NCI-H82 treated with DMSO at 0.1 percent for 48 hours (cell line): ENCODE data around the gene LMX1B.
"Not testable (repeated sequence)": the region's sequence is repeated elsewhere in the genome, so short reads cannot be mapped to it uniquely, and the experiment has no call there.

Source experiments
- DNase-seq: peaks from one replicate; lab custom pipeline; 2025; ENCODE audit not compliant: unreplicated experiment; lab: John Stamatoyannopoulos, UW

The LMX1B gene

DNA sequence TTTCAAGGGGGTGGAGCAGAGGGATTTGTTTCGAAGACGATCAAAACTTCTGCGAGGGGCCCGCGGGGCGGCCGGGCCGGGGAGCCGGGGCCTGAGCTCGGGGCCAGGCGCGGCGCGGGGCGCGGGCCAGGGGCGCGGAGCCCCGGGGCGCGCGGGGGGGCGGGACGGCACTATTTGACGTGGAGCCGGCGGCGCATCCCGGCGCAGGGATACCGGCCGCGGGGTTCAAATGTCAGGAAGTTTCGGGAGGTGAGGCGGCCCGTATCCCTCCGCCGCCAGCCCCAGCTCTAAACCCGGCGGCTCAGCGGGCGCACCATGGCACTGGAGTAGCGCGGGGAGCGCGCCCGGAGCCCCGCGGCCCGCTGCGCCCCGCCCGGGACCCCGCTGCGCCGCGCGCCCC is at the start of gene LMX1B:
LMX1B (plus strand) TSS at position 278 of the 400 bp plus-strand sequence. CDS start 522 bp downstream, outside the sequence.
- no peak for DNase-seq

DNA sequence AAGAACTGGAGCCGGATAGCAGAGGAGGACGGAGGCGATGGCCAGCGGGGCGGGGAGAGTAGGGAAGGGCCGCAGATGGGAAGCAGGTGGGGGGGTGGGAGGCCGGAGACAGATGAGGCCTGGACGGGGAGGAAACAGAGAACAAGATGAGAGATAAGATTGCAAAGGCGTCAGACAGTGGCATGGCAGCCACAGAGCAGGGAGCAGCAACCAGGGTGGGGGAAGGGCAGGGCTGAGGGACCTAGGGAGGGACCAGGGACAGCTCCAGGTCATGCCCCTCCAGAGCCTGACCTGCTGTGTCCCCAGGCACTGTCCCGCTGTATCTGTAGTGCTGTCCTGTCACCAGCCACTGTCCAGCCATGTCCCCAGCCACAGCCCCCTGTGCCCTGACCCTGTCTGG is 49.6 kb upstream of the LMX1B start:
- DNase-seq = no peak

DNA sequence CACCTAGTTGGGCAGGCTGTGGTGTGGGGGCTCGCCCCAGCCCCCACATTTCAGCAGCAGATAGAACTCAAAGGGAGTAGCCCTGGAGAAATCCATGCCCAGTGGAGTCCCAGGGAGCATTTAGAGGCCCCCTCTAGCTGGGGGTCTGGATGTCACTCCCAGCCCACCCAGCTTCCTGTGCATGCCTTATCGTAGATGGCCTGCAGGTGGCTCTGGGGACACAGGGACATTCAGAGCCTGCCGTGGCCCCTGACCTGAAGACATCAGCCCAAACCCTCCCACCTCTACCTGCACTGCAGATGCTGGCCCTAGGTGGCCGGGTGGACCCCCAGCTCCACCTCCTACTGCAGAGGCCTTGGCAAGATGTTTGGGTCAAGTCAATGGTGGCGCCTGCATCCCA is 49.0 kb upstream of the LMX1B start:
- DNase-seq = no peak

DNA sequence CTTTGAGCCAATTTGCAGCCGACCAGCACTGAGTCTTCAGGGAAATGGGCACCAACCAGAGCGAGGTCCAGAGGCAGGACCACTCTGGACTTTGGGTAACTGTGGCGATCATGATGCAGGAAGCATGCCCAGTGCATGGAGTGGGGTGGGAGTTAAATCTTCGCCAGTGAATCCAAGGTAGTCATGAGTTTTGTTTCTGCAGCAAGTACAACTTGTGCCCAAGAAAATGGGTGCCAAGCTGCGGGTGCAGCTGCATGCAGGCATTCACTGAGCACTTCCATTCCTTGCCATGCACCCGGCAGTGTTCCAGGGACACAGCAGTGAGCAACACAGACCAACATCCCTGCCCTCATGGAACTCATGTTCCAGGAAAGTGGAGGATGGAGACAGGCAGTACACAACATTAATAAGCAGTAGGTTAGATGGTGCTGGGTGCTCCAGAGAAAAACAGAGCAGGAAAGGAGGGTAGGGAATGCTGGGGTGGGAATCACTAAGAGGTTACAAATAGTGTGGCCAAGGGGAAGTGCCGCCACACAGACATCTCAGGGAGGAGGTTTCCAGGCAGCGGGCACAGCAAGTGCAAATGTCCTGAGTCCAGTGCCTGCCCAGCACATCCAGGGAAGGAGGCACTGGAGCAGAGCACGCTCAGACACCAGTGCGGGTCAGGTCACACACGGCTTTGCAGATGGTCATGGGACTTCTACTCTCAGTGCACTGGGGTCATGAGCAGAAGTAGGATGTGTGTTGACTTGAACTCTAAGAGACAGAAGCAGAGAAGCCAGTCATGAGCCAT is 48.2 kb upstream of the LMX1B start:
- DNase-seq = no peak

DNA sequence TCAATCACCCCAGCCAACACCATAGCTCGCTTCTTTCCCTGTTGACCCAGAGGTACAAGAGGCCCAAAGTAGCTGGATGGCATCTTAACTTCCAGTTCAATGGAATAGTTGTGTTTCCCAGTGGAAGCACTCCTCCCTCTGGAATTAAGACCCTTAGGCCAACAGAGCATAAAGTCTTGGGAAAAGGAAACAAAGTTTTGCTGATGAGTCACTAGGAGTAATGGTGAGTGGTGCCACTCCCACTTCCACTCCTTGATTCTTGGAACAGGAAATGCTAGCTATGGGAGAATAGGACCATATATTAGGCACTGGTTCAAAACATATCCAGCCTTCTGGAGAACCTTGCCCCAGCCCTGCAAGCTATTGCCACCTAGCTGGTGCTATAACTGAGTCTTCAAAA is 44.7 kb upstream of the LMX1B start:
- no peak for DNase-seq

DNA sequence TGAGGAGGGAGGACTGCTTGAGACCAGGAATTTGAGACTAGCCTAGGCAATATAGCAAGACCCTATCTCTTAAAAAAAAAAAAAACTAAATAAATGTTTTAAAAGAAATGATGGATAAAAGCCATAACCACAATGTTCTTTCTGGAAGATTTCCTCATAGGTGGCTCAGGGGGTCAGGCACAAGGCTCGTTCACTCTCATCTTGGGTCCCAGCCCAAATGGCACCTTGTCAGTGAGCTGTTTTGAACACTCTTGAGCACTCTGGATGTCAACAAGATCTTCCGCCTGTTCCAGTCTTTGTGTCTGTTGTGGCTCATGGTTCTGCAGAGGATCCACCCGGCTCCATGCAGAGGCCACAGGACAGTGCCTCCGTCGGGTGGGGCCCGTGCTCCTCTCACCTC is 35.7 kb upstream of the LMX1B start:
- DNase-seq = no peak

DNA sequence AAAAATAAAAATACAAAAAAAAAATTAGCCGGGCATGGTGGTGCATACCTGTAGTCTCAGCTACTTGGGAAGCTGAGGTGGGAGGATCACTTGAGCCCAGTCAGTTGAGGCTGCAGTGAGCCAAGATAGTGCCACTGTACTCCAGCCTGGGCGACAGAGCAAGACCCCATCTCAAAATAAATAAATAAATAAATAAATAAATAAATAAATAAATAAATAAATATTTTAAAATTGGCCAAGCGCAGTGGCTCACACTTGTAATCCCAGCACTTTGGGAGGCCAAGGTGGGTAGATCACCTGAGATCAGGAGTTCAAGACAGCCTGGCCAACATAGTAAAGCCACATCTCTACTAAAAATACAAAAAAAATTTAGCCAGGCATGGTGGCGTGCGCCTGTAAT is 33.4 kb upstream of the LMX1B start:
- DNase-seq = not testable (repeated sequence)

DNA sequence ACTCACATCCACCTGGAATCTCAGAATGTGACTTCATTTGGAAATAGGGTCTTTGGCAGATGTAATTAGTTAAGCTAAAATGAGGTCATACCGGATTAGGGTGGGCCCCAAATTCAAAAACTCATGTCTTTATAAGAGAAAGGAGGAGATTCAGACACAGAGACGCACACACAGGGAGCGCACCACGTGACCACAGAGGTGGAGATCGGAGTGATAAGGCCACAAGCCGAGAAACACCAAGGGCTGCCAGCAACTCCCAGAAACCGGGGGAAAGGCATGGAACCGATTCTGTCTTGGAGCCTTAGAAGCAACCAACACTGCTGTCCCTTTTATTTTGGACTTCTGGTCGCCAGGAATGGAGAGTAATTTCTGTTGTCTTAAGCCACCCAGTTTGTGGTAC is 31.8 kb upstream of the LMX1B start:
- DNase-seq = no peak

DNA sequence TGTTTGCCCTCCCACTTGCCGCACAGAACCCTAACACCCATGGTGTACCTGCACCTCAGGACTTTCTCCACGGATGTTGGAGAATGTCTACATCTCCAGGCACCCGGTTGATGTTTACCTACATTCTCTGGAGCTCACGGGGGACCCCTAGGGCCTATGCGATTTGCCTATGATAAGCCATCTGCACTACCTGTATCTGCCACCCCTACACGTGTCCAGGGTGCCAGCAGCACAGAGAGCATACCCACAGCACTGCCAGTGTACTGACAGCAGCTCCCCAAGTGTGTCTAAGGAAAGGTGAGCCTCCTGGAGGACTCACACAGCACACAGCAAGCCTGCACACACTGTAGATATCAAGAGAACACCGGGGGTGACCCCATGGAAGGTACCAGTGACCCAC is 31.3 kb upstream of the LMX1B start:
- no peak for DNase-seq

DNA sequence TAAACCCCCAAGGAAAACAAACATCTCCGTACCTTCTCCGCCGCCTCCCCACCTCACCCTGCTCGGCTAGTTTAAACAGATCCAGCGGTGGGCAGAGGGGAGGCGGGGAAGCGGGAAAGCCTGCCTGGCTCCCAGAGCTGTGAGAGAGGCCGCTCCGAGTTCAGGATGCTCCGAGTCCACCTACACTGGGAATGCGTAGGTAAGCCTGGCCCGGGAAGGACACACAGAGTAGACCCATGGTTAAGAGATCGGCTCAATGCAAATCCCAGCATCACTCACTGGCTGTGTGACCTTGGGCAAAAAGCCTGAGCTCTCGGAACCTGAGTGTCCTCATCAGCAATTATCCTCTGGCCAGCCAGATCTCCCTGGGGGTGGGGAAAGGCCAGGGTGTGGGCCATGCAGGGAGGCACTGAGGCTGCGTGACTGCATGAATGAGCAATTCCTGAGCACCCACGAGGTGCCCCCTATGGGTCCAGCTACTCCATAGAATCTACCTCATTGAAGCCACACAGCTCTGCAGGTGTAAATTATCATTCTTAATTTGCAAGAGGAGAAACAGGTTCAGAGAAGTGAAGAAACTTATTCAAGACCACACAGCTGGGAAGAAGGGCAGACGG is 30.5 kb upstream of the LMX1B start:
- no peak for DNase-seq

DNA sequence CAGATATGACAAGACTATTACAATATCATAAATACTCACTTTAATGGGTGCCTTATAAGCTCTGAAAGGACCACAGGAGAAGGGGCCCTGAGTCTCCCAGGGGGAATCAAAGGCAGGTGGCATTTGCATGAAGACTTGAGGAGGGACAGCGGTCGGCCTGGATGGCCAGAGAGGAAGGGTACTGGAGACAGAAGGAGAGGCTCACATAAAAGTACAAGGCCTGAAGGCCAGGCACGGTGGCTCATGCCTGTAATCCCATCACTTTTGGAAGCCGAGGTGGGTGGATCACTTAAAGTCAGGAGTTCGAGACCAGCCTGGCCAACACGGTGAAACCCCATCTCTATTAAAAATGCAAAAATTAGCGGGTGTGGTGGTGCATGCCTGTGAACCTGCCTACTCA is 29.1 kb upstream of the LMX1B start:
- DNase-seq = no peak

DNA sequence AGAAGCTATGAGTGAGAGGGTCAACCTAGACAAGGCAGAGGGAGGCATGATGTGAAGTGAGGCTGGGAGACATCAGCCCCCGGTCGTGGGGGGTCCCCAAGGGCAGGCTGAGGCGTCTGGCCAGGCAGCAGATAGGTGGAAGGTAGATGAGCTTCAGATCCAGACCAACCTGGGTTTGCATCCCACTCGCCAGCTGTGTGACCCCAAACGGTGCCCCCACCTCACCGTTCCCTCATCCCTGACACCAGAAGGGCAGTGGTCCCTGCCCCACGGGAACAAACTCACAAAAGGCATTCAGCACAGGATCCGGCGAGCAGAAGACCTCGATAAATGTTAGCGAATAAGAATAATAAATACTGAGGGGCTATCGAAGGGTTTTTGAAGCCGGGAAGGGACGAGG is 27.5 kb upstream of the LMX1B start:
- DNase-seq = no peak

DNA sequence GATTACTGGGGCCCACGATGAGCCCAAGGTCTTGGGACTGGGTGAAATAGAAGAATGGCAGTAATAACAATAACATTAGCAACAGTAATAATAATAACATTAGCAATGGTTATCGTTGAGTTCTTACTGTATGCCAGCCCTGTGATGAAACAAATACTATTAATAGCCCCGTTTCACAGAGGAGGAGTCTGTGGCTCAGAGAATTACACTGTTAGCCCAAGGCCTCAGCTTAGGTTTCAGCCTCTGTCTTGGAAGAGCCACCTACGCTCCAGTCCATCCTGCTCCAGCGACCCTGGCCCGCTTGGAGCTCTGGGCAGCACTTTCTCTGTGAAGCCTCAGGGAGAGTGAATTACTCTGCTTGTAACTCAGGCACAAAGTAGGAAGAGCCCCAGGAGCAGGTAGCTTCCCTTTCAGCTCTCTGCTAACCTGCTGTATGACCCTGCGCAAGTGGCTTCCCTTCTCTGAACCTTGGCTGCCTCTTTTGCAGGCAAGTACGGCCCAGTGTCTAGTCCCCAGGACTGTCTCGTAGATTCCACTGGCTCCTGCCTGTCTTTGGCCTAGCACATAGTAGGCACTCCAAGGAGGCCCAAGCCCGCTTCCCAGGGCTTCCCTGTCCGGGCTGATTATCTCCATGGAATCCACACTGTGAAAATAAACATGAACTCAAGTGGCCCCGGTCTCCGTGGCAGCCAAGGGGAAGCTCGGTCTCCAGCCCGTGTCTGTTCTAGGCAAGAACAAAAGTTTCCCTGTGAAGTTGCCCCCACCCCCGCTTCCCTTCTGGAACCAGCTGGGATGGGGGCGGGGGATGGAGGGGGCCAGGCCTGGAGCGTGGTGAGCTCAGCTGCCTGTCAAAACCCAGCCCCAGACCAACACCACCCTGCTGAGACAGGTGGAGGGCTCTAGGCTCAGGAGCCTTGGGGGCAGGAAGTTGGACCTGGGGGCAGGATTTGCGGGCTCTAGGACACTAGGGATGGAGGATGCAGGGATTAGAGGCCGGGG is 26.2 kb upstream of the LMX1B start:
- DNase-seq = no peak

DNA sequence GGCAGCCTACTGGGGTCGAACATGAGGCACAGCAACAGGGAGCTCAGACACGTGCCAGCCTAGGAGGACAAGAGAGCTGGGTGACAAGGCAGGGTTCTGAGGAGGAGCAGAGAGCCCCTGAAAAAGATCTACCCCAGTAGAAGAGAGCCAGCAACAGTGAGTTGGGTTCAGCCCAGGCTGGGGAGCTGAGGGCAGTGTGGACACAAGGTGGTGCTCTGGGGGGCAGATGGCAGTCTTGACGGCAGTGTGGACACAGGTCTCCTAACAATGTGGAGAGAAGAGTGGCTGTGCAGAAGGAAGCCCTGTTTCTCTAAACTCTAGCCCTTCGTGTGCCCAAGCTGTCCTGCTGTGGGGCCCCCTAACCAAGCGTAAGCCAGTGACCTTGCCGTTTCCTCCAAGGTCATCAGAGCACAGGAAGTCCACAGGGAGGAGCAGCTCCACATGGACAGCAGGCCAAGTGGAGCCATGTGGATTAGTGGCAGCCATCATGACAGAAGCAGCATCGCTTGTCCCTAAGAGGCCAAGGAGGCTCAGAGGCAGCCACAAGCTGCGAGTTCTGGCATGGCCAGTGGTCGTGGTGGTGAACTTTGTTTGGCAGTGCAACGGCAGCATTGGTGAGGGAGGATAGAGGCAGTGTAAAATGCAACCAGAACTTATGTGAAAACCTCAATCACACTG is 25.1 kb upstream of the LMX1B start:
- DNase-seq = no peak

DNA sequence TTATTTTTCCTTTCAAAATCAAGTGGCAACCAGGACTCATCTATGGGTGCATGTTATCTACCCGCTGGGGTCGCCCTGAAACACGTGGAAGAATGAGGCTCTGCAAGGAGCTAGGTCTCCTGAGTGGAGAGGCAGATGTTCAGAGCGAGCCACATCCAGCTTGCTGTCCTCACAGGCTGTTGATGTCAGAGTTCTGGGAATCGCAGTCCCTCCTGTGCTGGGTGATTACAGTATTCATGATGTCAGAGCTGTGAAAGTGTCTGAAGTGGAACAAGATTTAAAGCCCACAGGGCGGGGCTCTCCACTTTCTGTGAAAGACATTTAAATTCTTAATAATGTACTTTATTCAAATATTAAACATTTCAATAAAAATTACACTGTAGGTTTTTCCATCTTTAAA is 24.4 kb upstream of the LMX1B start:
- DNase-seq = no peak

DNA sequence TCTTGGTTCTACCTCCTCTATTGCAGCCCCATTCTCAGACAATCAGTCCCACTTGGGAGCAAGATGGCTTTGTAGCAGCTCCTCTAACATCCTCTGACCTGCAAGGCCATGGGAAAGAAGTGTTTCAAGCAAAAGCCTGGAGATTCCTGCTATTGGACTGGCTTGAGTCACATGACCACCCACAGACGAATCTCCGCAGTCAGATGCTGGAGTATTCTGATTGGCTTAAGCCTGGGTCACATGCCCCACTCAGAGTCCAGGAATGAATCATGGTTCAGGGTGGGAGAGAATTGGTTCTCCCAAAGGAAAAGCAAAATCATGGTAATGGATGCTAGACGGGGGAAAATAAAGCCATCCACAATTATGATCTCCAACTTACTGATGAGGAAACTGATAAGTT is 22.6 kb upstream of the LMX1B start:
- DNase-seq = no peak

DNA sequence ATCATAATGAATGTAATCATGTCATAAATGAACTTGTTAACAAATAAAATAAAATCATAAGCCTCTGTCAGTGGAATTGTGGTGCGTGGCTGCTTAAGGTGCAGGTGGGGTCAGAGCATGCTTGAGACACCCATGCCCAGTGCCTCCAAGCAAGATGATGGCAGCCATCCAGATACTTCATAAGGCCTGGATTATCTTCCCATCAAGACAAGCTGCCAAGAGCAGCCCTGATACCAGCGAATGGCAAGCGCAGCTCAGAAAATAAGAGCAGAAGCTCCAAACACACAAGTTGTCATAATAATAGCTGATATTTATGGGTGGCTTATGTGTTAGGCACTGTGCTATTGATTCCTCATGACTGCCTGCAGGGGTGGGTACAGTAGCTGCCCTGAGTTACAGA is 21.8 kb upstream of the LMX1B start:
- DNase-seq = no peak

DNA sequence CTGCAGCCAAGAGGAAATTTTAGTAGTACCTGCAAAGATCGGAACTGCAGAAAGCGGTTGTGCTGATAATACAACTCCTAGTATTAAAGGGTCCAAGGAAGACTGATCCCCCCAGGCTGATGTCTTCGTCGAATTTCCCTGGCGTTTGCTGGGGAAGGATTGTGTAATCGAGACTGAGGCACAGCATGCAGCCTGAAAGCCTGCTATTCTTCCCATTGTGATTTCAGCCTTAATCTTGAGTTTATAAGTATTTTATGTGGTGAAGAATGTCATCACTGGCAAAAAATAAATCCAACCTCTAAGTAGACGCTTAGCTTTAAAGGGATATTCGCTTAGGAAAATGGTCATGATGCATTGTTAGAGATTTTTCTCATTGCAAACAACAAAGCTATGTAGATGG is 21.3 kb upstream of the LMX1B start:
- no peak for DNase-seq

DNA sequence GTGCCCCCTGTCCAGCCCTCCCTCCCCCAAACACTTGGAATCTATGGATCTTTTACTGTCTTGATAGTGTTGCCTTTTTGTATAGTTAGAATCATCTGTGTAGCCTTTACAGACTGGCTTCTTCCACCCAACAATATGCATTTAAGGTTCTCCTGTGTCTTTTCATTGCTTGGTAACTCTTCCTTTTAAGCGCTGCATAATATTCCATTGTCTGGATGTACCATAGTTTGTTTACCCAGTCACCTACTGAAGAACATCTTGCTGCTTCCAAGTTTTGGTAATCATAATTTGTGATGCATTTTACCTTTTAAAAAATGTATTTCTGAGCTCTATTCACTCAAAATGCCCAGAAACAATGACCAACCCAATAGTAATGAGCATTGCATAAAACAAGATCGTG is 17.7 kb upstream of the LMX1B start:
- DNase-seq = no peak

DNA sequence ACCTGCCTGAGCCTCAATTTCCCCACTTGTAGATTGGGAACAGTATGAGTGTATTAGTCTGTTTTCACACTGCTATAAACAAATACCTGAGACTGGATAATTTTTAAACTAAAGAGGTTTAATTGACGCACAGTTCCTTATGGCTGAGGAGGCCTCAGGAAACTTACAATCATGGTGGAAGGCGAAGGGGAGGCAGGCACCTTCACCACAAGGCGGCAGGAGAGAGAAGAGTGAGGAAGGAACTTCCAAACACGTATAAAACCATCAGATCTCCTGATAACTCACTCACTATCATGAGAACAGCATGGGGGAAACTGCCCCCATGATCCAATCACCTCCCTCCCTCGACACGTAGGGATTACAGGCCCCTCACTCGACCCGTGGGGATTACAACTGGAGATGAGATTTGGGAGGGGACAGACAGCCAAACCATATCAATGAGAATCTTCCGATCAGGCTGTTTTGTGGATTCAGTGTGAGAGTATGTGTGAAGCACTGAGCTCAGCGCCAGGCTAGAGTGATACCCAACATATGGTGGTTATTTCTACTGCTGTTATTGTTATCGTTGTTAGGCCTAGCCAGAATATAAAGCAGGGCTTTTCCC is 14.6 kb upstream of the LMX1B start:
- no peak for DNase-seq
